ENCODE data around the gene TPM4.
"Not testable (repeated sequence)": the region's sequence is repeated elsewhere in the genome, so short reads cannot be mapped to it uniquely, and the experiment has no call there.

The TPM4 gene

GRCh38 chr19:16076154-16076957 is at the start of gene TPM4:
TSS of gene TPM4 (plus strand) at chr19:16076495. CDS start at chr19:16076566, 71 bp downstream.
- DNase-seq = peak; percentile 92

DNA sequence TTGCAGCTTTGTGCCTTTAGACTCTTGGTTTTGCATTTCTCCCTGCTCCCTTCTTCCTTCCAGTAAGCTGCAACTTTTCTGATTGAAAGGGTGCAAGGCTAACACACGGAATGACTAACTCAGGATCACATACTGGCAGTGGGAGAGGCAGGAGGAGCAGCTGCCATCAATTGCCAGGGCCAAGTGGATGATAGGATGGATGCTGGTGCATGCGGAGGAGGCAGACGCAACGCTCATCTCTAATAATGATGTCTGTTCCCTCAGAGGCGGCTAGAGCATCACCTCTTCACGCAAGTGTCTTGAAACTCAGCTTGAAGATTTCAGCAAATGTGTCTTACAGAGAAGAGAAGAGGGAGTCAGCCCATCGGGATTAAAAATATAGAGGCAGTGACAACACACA is 49.5 kb upstream of the TPM4 start:
- DNase-seq = no peak

DNA sequence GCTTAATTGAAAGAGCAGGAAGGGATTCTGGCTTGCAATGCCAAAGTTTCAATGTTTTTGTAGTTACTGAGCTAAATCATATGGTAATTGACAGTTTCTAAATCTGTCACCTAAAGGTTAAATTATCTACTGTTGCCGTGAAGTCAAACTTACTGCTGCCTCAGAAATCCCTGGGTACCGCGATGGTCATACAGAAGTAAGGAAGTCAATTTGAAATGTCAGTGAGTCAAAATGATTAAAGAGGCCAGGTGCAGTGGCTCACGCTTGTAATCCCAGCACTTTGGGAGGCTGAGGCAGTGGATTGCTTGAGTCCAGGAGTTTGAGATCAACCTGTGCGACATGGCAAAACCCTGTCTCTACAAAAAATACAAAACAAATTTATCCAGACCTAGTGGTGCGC is 48.8 kb upstream of the TPM4 start:
- peak; percentile 28 for DNase-seq

GRCh38 chr19:16030155-16030554 is 46.1 kb upstream of the TPM4 start:
- not testable (repeated sequence) for DNase-seq

DNA sequence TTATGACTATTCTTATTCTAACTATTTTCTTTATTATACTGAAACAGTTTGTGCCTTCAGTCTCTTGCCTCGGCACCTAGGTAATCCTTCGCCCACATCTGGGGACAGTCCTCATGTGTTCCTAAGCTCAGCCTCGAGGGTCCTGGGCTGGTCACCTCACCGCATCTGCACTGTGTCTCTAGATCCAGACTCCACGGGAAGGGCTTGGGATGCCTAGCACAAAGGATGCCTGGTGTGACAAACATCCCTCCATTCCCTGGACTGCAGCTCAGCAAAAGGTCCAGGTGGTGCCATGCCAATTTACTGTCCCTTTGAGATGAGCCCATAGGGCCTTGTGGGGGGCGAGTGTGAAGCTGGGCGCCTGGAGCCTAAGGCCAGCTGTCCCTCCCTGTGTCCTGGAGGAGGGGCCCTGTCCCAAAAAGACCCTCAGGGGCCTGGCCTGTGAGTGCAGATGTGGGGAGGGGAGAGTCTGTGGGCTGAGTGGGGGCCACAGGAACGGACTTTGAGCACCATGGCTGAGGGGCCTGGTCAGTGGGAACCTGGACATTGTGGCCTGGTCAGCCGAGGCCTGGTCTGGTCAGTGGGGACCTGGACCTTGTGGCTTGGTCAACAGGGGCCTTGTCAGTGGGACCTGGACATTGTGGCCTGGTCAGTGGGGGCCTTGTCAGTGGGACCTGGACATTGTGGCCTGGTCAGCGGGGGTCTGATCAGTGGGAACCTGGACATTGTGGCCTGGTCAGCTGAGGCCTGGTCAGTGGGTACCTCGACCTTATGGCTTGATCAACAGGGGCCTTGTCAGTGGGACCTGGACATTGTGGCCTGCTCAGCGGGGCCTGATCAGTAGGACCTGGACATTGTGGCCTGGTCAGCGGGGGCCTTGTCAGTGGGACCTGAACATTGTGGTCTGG is 45.1 kb upstream of the TPM4 start:
- no peak for DNase-seq

DNA sequence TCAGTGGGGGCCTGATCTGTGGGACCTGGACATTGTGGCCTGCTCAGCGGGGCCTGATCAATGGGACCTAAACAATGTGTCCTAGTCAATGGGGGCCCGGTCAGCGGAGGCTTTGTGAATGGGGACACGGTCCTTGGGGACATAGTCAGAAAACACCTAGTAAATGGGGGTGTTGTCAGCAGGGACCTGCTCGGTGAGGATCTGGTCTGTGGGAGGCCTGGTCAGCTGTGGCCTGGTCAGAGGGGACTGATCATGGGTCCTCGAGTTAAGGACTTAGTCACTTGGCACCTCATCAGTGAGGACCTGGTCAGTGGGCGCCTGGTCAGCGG is 44.5 kb upstream of the TPM4 start:
- DNase-seq = no peak

DNA sequence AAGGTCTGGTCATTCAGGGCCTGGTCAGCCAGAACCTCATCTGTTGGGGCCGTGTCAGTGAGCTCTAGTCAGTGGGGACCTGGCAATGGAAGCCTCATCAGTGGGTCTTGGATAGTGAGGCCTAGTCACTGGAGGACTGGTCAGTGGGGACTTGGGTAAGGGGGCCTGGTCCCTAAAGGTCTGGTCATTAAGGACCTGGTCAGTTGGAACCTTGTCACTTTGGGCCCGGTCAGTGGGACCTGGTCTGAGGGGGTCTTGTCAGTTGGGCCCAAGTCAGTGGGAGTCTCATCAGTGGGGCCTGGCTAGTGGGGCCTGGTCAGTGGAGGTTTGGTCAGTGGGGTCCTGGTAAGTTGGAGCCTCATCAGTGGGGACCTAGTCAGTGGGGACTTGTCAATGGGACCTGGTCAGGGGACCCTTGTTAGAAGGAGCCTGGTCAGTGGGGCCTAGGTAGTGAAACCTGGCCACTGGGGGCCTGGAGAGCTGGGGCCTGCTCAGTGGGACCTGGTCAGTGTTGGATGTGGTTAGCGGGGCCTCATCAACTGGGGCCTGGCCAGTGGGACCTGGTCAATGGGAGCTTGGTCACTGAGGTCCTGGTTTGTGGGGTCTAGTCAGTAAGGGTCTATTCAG is 43.7 kb upstream of the TPM4 start:
- no peak for DNase-seq

GRCh38 chr19:16033136-16033530 is 43.2 kb upstream of the TPM4 start:
- no peak for DNase-seq

GRCh38 chr19:16033721-16034120 is 42.6 kb upstream of the TPM4 start:
- no peak for DNase-seq

GRCh38 chr19:16034180-16034579 is 42.1 kb upstream of the TPM4 start:
- no peak for DNase-seq

- DNase-seq = no peak
These were observed 41.2 kb upstream of the TPM4 start for GRCh38 chr19:16034958-16035560.

DNA sequence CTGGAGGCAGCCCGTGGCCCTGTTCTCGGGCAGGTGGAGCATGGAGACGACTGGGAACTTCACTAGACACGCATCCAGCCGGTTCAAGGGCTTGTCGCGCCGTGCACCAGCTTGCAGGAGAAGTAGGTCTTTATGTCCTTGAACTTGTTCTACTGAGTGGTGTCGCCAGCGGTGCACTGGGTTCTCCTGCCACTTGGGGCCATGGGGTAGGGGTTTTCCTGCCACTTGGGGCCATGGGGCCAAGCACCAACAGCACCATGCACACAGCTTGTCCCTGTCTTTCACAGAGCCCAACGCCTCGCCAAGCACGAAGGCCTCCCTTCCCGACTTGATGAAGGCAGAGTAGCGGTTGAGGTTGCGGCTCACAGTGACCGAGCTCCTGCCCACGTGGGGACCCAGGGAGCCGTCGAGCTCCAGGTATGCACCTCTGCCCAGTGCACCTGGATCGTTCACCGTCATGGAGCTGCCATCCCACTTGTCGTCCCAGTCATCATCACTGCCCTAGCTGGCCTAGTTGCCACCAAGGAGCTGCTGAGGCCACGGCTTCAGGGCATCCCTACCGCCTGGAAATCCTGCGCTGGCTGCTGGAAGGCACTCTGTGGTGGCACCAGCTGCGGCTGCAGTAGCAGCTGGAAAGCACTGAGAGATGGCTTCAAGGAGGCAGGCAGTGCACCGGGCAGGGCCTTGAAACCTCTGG is 40.5 kb upstream of the TPM4 start:
- DNase-seq = no peak

DNA sequence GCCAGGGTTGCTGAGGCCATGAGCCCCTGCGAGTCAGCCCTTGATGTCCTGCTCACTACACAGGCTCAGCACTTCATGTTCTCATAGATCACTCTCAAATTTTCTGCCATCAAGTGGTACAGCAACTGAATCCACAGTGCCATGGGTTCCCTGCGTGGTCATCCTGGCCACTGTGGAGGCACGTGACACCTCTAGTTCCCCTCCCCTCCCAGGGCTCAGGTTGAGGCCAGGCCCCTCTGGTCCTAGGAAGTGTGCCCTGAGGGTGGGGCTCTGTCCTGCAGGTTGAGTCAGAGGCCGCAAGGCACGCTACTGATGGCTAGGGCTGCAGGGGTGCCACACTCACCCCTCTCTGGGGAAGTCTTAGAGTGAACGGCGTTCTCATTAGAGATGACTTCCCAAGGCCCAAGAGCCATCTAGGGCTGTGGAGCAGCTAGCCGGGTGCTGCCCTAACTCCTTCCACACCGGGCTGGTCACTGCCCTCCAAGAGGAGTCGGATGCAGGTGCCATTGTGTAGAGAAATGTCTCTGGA is 39.8 kb upstream of the TPM4 start:
- no peak for DNase-seq

- DNase-seq = no peak
These were observed 39.4 kb upstream of the TPM4 start for GRCh38 chr19:16036941-16037340.

DNA sequence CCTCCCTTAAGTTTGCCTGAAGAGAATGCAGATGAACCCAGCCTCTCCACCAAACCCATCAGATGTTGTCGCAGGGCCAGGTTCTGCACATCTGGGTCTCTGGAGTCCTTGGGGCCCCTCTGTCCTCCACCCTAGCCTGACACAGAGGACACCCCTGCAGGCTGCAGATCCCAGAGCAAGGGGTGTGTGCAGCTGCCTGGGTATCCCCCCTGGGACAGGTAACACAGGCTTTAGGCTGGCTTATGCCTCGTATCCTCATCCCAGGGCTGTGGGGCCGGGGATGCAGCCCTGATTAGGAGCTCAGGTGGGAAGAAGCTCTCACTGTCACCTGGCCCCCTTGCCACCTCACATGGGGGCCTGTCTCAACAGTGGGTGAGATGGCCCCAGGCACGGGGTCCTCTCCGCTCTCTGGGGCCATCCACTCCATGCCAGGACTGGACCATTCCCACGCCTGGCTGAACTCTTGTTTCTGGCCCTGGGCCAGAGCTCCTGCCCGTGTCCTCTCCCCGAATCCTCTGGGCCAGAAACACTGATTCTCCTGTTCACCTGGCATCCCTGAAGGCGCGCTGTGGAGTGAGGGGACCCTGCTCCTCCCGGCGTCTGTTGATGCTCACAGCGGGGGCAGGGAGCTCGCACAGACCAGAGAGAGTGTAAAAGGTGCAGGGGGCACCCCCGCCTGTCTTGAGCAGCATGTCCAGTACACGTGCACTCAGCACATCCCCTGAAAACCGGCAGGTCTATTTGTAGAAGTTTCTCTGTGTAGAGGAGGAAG is 38.7 kb upstream of the TPM4 start:
- no peak for DNase-seq

DNA sequence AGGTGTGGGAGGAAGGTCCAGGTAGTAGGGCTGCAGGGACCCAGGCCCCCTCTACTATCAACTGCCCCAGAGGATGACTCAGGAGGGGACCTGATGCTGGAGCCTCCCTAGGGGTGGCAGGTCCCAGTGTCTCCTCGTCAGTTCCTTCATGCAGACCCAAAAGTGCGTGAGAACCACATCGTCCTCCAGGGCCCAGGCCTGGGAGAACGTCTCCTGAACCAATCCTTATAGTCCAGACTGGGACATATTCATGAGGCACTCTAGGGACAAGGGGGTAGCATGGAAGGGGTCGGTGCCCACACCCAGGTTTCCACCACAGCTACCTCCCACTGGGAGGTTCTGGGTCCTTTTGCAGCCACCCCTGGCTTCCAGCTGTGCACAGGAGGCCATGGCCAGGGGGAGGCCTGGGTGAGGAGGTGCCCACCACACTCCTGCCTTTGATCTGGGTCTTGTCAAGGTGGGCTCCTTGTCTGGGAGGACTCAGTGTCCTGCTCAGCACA is 38.0 kb upstream of the TPM4 start:
- DNase-seq = no peak

- no peak for DNase-seq
These were observed 37.2 kb upstream of the TPM4 start for GRCh38 chr19:16039081-16039480.

DNA sequence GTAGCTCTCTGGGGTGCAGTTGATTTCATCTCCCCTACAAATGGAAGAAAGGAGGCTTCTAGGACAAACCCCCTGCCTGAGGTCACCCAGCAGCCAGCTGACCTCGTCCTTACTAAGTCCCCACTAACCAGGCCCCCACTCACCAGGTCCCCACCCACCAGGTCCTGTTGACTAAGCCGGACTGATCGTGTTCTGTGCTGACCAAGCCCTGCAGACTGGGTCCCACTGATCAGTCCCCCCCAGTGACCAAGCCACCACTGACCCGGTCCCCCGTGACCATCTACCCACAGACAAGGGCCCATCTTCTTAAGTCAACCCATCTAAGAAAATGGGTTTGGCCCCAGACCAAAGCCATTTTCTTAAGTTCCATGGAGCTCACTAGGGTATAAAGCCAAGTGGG is 36.8 kb upstream of the TPM4 start:
- no peak for DNase-seq

DNA sequence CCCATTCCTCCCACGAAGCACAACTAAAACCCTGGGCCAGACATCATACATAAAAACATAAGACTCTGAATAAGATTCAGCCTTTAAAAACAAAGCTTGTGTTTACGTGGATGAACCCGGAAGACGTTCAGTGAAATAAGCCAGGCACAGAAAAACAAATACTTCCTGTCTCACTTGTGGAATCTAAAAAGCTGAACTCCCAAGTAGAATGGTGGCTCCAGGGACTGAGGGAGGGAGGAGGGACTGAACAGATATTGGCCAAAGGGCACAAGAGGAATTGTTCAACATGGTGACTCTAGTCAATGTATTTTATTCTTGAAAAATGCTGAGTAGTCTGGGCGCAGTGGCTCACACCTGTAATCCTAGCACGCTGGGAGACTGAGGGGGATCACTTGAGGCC is 35.7 kb upstream of the TPM4 start:
- no peak for DNase-seq

DNA sequence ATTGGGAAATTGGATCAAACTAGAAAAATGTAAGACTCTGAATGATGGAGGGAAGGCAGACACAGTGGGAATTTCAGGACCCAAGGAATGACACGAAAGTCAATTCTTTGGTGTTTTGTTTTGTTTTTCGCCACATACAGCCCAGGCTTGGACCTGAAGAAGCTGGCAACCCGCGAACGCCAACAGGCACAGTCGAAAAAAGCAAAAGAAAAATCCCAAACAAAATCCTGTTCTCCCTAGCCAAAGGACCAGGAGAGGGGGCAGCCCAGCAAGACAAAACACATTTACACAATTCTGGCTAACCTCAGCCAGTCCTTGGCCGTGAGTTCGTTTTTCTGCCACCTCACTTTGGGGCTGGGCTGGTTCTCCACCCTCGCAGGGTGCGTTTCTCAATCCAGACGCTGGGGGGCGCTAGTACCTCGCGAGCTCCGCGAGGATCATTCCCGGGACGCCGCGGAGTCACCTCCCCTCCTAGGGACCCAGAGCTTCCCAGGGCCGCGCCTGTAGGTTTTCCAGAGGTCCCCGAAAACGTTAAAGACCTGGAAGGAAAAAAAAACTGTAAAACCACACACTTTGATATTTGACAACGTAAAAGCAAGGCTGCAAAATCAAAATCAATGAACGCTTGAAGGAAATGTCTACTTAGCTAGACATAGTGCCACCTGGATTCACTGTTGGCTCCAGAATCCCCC is 34.9 kb upstream of the TPM4 start:
- peak; percentile 69 for DNase-seq

GRCh38 chr19:16041991-16042386 is 34.3 kb upstream of the TPM4 start:
- no peak for DNase-seq
